Endometrial microvascular endothelial cells (primary cell): ENCODE results near the gene FAN1. TPM values are rescaled to one million over a fixed set of nuclear protein-coding genes. Genes with fewer than 3 reads are reported as not detected.

Experiments used
- in situ Hi-C: cut with HindIII; loops from 2 replicates; pipeline ENCODE4 v1.10.0; 2017; ENCODE audit warnings: low sequenced_read_pairs, low pct_unique_long_range_greater_than_20kb; ENCODE audit errors: inconsistent ontology term
- total RNA-seq: library from RNA; depleted of rRNA; stranded (reverse); fragments of >200 nt; gene quantifications from one replicate; pipeline ENCODE4 v1.2.3, GENCODE V29; 2015; ENCODE audit errors: inconsistent ontology term

Gene FAN1
- total RNA-seq, 1 donor from 2014 or later: 14.3 TPM

GRCh38 chr15:30917675-30918074, 14.0 kb downstream of the FAN1 start:
- in situ Hi-C loops: no loop called here

DNA sequence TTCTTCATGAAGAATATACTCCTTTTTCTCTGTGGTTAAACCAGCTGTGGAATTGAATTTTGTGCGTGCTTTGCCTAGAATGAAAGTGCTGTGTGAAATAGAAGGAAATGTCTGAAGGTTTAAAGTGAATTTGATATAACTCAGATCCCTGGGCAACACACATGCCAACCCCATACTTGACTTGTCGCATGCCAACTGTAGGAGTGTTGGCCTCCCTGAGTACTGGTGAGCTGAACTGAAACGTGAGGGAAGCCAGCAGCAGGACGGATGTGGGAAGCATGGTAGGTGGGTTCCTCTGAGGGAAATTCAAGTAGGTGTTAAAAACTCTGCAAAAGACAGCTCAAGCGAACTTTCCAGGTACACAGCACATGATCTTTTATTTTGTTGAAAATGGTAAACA, 14.7 kb downstream of the FAN1 start:
- in situ Hi-C loops: no loop called here

- in situ Hi-C loops: no loop called here
Observed at GRCh38 chr15:30919877-30920550, 16.3 kb downstream of the FAN1 start.

GRCh38 chr15:30921106-30921505, 17.4 kb downstream of the FAN1 start:
- in situ Hi-C loops: no loop called here

DNA sequence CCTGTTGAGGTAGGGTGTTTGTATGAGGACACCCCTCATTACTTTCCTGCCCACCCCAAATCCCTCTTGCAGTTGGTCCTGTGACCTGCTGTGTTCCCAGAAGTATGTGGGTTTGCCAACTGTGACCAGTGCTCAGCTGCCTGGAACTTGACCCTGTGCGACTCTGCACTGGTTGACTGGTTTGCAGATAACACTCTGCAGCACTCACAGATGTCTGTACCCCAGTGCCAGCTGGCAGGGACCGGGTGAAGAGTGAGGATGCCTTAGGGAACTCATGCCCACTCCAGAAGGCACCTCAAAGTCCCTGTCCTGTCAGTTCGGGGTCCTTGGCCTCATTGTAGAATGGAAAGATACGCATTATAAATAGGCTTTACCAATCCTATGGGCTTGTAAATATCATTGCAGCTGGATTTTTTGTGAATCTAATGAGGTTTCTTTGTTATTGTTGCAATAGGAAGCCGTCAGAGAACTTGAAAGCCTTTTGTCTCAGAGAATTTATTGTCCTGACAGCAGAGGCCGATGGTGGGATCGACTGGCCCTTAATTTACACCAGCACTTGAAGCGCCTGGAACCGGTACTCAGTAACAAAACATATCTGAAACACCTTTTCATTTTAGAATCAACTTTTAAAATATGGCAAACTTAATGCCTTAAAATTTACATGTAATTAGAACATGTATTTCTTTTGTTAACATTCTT, 18.2 kb downstream of the FAN1 start:
- in situ Hi-C loops: no loop called here

DNA sequence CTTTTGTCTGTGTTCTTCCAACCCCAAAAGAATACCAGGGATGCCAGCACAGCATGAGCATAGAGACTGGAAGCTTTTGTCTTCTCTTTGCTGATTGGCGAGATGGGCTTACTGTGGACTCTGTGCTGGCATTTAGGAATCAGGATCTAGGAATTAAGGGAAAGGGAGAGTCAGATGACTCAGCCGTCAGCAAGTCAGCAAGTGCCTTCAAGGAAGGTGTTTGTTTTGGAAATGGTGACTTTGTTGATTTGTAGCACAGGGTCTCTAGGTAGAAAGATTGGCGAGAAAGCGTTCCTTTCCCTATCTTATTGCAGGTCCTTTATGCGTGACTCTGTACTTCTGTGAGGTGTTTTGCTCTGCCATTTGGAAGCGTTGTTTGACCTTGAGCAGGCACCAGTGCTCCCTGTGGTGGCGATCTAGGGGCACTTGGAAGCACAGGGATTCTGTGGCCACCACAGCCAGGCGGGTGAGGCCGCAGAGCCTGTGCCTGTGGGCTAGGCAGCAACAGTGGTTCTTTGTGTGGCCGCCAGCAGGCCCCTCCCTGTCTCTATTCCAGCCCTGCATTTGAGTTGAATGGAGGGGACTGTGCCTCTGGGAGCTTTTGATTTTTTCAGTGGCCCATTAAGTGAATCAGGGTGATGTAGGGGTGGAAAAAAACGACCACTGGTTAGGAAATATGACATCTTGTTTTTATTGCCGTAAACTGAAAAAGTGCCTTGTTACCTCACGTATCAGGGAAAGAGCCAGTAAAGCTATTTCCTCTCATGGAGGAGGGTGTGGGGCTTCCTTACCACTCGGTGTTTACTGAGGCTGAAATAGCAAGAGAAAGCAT, 19.0 kb downstream of the FAN1 start:
- in situ Hi-C loops: no loop called here

- in situ Hi-C loops: no loop called here
Observed at GRCh38 chr15:30923429-30923828, 19.7 kb downstream of the FAN1 start.

DNA sequence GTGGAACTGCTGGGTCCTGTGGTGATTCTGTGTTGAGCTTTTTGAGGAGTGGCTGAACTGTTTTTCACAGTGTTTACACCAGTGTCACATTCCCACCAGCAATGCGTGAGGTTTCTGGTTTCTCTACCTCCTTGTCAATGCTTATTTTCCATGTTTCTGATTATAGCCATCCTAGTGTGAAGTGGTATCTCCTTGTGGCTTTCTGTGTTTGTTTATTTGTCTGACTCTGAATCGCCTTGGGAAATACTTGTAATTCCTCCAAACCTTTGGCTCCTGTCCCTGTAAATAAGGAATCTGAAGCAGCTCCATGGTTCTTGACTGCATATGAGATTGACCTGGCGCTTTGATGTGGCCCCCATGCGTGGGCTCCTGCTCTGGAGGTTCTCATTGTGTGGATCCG, 20.6 kb downstream of the FAN1 start:
- in situ Hi-C loops: no loop called here

DNA sequence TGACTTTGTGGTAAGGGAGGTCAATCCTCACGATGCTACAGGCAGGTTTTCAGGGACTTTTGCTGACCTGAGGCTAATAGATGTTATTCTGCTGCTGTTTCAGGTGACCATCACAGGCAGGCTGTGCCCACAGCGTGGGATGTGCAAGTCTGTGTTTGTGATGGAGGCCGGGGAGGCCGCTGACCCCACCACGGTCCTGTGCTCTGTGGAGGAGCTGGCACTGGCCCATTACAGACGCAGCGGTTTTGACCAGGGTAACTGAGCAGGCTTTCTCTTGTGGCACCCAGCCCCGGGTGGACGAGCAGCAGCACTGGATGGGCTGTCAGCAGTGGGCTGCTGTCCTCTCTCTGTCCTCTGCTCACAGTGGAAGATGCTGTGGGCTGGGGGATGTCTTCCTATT, 22.0 kb downstream of the FAN1 start:
- in situ Hi-C loops: no loop called here

DNA sequence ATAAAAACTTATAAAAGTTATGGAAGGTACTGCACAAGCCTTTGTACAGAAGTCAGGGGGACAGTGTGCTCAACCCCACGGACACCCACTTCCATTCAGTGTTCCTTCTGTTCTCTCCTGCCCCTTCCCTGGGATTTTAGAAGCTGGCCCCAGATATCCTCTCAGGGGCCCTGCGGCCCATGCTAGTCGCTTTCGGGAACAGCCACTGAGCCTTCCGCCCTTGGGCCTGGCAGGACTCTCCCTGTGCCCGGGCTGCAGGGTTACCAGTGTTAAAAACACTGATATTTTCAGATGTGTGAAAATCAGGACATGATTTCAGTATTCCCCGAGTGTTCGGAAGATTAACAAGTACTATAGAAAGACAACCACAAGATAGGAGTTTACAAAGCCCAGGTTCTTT, 22.4 kb downstream of the FAN1 start:
- in situ Hi-C loops: no loop called here

DNA sequence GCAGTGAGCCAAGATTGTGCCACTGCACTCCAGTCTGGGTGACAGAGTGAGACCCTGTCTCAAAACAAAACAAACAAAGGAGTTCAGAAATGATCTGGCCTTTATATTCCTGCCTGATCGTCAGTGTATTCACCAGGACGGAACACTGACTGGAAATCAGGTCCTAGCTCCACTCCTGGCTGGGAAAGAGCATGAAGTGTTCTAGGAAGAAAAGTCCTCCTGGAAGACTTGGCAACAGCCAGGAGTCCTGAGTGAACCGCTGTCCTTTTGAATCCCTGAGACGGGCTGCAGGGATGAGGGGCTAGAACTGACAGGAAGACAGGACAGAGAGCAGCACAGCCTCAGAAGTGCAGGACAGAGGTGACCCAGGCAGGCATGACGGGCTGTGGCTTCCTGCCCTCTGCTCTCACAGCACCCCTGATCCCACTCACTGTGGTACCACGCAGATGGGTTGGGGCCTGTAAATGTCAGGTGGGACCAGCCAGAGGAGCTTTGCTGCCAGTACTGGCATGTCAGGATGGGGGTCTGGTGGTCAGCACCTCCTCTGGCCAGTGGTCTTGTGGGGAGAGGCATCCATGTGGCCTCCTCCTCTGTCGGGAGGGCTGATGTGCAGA, 23.5 kb downstream of the FAN1 start:
- in situ Hi-C loops: no loop called here

DNA sequence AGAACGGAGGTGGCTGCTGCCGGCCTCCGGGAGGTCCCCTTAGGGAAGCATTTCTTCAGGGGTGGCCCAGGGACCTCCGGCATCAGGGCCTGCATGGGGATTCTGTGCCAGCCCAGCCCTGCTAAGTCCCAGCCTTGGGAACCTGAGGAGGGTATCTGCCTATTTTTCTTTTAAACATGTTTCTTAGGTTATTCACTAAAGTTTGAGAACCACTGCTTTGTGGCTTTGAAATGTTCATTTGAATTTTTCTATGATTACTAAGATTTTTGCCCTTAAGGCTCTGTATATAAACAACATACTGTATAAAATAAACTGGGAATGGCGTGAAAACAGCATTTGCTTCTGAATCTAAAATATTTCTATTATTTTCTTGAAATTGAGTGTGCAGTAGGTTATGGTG, 24.4 kb downstream of the FAN1 start:
- in situ Hi-C loops: no loop called here

DNA sequence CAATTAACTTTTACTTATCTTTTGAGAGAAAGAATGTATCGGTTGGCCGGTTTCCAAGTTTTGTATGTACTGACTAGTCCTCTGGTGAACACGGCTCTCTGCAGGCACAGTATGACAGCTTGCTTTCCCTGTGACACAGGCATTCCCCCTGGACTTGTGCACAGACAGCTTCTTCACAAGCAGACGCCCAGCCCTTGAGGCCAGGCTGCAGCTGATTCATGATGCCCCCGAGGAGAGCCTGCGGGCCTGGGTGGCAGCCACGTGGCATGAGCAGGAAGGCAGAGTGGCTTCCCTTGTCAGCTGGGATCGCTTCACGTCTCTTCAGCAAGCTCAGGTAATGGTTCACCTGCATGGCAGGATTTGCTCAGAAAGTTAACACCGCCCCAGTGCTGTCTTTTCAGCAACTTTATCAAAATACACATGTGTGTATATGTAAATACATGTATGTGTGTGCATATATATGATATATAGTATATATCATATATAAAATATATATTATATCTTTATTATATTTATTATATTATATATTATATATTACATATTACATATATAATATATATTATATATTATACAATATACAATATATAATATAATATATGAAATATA, 25.5 kb downstream of the FAN1 start:
- in situ Hi-C loops: no loop called here

- in situ Hi-C loops: no loop called here
Observed at GRCh38 chr15:30929982-30930381, 26.3 kb downstream of the FAN1 start.

DNA sequence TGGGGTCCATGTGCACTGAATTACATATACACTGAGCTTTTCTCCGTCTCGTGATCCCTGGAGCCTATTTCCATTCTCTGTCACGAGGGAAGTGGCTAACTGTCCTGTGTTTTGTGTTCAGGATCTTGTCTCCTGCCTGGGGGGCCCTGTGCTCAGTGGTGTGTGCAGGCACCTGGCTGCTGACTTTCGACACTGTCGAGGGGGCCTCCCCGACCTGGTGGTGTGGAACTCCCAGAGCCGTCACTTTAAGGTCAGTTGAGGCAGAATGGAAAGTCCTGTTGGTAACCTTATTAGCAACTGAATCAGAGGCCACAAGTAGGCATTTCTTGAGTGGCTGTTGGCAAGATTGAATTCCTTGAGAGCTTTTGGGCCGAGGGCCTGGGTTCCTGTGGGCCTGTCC, 26.7 kb downstream of the FAN1 start:
- in situ Hi-C loops: no loop called here

- in situ Hi-C loops: no loop called here
Observed at GRCh38 chr15:30933293-30933692, 29.6 kb downstream of the FAN1 start.

DNA sequence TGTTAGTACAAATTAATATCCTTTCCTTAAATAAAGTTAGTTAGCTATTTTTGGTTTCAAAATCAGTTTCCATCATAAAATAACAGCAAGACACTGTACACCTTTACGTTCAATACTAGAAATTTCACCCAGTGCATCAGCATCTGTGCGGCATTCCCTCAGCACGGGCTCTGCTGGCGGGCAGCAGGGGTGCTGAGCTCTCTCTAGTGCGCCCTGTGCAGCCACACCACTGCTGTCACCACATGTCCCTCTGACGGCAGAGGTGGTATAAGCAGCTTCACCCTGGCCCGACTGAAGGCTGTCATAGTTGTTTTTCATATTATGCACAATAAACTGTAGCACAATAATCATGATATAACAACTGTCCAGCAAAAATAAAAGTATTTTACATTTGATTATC, 35.4 kb downstream of the FAN1 start:
- in situ Hi-C loops: no loop called here

- in situ Hi-C loops: no loop called here
Observed at GRCh38 chr15:30940359-30940758, 36.6 kb downstream of the FAN1 start.

DNA sequence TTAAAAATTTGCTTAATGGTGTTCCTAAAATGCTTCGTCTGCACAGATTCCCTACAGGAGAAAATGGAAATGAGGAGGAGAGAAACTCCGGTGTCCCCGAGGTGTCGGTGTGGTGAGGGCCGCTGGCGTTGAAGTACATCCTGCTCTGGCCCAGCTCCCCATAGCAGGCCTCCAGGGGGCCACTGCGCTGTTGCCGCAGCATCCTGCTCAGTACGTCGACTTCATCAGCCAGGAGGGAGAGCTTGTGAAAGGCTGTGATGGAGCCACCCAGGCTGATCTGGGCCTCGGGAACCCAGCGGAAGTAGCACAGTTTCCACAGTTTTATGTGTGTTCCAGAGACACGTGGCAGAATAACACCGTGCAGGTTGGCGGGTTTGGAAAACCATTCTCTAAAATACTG, 37.8 kb downstream of the FAN1 start:
- in situ Hi-C loops: no loop called here
